Esophagus muscularis mucosa (tissue), 4 donors: ENCODE measurements around the gene KCNN2. TPM values are rescaled to one million over a fixed set of nuclear protein-coding genes. Genes with fewer than 3 reads are reported as not detected.
"Not testable (repeated sequence)": the region's sequence is repeated elsewhere in the genome, so short reads cannot be mapped to it uniquely, and the experiment has no call there.

Experiments used
- DNase-seq: peaks from one replicate; pipeline ENCODE4 v3.0.0-alpha.2; 2017; ENCODE audit errors: extremely low spot score
- H3K27ac ChIP-seq, 4 donors: fragments of 200-600 bp; sonication (generic); replicated peaks in 1 of 4; 1 replicate in 3 of 4; 2 replicates in 1 of 4; pipeline ENCODE4 v1.5.1; 2016 to 2019; ENCODE audit warnings: mild to moderate bottlenecking in 1 of 4
- H3K27me3 ChIP-seq, 4 donors: fragments of 200-600 bp; sonication (generic); one replicate each; pipeline versions ENCODE4 v1.5.1 to v1.6.0; 2016 to 2019
- H3K36me3 ChIP-seq, 4 donors: fragments of 200-600 bp; sonication (generic); one replicate each; pipeline ENCODE4 v1.5.1; 2016 to 2019
- H3K4me1 ChIP-seq, 4 donors: fragments of 200-600 bp; sonication (generic); one replicate each; pipeline ENCODE4 v1.5.1; 2016 to 2019
- H3K4me3 ChIP-seq, 4 donors: fragments of 200-600 bp; sonication (generic); 1 replicate in 2 of 4; 2 replicates in 2 of 4; pipeline ENCODE4 v1.5.1; 2016 to 2019; ENCODE audit warnings: mild to moderate bottlenecking in 4 of 4, moderate library complexity in 1 of 4
- H3K9me3 ChIP-seq, 4 donors: fragments of 200-600 bp; sonication (generic); 1 replicate in 3 of 4; 2 replicates in 1 of 4; pipeline ENCODE4 v1.5.1; 2016 to 2019
- CTCF ChIP-seq, 3 experiments: fragments of 200-600 bp in 2 of 3; fragments of 450-650 bp in 1 of 3; sonication (generic) in 2 of 3; IDR thresholded peaks; one replicate each; pipeline ENCODE4 v1.5.1; 2017 to 2019; ENCODE audit warnings: antibody characterized with exemption in 3 of 3, mild to moderate bottlenecking in 2 of 3, moderate library complexity in 1 of 3
- EP300 ChIP-seq: sonication (generic); formaldehyde crosslinking; IDR thresholded peaks from one replicate; pipeline ENCODE4 v1.6.1; 2017; ENCODE audit warnings: antibody characterized with exemption
- POLR2A ChIP-seq: fragments of 450-650 bp; IDR thresholded peaks from one replicate; pipeline ENCODE4 v1.6.1; 2017; ENCODE audit warnings: antibody characterized with exemption, moderate library complexity, mild to moderate bottlenecking, low read depth
- POLR2AphosphoS5 ChIP-seq, 2 donors: sonication (generic); formaldehyde crosslinking; IDR thresholded peaks; one replicate each; pipeline ENCODE4 v1.6.1; 2017; ENCODE audit warnings: antibody characterized with exemption in 2 of 2
- WGBS: methylation state at CpG from one replicate; pipeline ENCODE4 v1.1.5; 2018; 5-methylcytosine and 5-hydroxymethylcytosine counted together
- intact Hi-C: fragments of 100-400 bp; cut with DNase I; formaldehyde crosslinking; loops from one replicate; pipeline ENCODE4 v1.15.1; 2023
- total RNA-seq, 4 donors: library from RNA; depleted of rRNA; stranded (reverse); fragments of >200 nt; gene quantifications; one replicate each; pipeline versions ENCODE4 v1.1.0 to v1.2.1, GENCODE V29; 2016

The KCNN2 gene
- total RNA-seq, 4 donors from 2014 or later, result 6.5 to 10.2 (median 8.6) TPM

DNA sequence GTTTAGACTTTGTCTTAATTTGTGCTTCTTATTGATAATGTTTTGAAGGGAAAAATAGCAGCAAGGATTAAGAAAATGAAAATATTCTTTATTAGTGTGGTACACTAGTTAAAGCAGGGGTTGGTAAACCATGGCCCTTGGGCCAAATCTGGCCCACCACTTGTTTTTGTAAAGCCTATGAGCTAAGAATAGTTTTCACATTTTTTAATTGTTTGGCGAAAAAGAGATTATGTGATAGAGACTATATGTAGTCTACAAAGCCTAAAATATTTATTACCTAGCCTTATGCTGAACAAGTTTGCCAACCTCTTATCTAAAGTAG is 57.2 kb downstream of the KCNN2 start:
- Histone ChIP-seq H3K27me3 (no peaks in the 10 kb centered on the region), H3K36me3 (no peaks in the 10 kb centered on the region), H3K9me3 (no peaks in the 10 kb centered on the region), H3K4me3 (no peak overlapping the region), H3K4me1 (peaks cover 0 to 3% (median 0%) of the 10 kb centered on the region in 4 donors), H3K27ac (no peak overlapping the region)
- no peak for DNase-seq
- intact Hi-C loops, result no loop called here
- 96% methylated on average over 1 of the region's 1 CpG for WGBS
- no peak for TF ChIP-seq POLR2AphosphoS5 (IDR thresholded peaks at IDR 0.05)
- TF ChIP-seq POLR2A, result no peak
- TF ChIP-seq CTCF (IDR thresholded peaks at IDR 0.05), result no peak

DNA sequence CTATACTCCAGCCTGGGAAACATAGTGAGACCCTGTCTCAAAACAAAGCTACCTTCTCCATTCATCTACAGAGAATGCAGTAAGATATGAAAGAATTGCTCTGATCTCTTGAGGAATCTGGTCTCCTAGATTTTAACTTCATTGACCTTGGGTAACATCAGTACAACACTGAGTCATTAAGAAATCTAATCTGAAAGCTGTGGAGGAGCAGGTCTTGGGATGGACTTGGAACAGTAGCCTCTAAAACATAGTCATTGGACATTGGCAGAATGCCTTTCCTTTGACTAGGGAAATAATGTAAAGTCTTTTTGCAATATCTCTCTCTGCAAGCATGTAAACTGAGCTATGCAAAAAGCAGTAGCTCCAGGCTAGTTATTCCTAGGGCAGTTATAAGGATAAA is 58.1 kb downstream of the KCNN2 start:
- no peak for DNase-seq
- intact Hi-C loops, result no loop called here
- H3K27ac ChIP-seq, result no peak overlapping the region
- H3K9me3 ChIP-seq, result no peaks in the 10 kb centered on the region
- H3K4me1 ChIP-seq, result peaks cover 0 to 3% (median 0%) of the 10 kb centered on the region in 4 donors
- TF ChIP-seq EP300 (no peak), POLR2A (no peak), POLR2AphosphoS5 (IDR thresholded peaks at IDR 0.05) (no peak), CTCF (IDR thresholded peaks at IDR 0.05) (no peak)
- no peaks in the 10 kb centered on the region for H3K27me3 ChIP-seq
- H3K36me3 ChIP-seq, result no peaks in the 10 kb centered on the region
- H3K4me3 ChIP-seq, result no peak overlapping the region

- Histone ChIP-seq H3K4me3 (no peak overlapping the region), H3K27ac (no peak overlapping the region), H3K4me1 (no peaks in the 10 kb centered on the region), H3K27me3 (no peaks in the 10 kb centered on the region), H3K9me3 (no peaks in the 10 kb centered on the region), H3K36me3 (no peaks in the 10 kb centered on the region)
- intact Hi-C loops, result no loop called here
- DNase-seq, result no peak
- TF ChIP-seq POLR2AphosphoS5 (IDR thresholded peaks at IDR 0.05), result no peak
- TF ChIP-seq CTCF (IDR thresholded peaks at IDR 0.05), result no peak
- no peak for TF ChIP-seq EP300
- TF ChIP-seq POLR2A, result no peak
- 76% methylated on average over 1 of the region's 1 CpG for WGBS
Observed at GRCh38 chr5:114427204-114427603, 65.3 kb downstream of the KCNN2 start.

GRCh38 chr5:114430532-114430931 is 68.7 kb downstream of the KCNN2 start:
- no peak overlapping the region for H3K4me3 ChIP-seq
- no peaks in the 10 kb centered on the region for H3K27me3 ChIP-seq
- H3K27ac ChIP-seq, result no peak overlapping the region
- no peak for DNase-seq
- H3K4me1 ChIP-seq, result no peaks in the 10 kb centered on the region
- intact Hi-C loops, result no loop called here
- no peaks in the 10 kb centered on the region for H3K36me3 ChIP-seq
- TF ChIP-seq POLR2A, result no peak
- TF ChIP-seq EP300, result no peak
- no peak for TF ChIP-seq CTCF (IDR thresholded peaks at IDR 0.05)
- no peak for TF ChIP-seq POLR2AphosphoS5 (IDR thresholded peaks at IDR 0.05)
- no peaks in the 10 kb centered on the region for H3K9me3 ChIP-seq

DNA sequence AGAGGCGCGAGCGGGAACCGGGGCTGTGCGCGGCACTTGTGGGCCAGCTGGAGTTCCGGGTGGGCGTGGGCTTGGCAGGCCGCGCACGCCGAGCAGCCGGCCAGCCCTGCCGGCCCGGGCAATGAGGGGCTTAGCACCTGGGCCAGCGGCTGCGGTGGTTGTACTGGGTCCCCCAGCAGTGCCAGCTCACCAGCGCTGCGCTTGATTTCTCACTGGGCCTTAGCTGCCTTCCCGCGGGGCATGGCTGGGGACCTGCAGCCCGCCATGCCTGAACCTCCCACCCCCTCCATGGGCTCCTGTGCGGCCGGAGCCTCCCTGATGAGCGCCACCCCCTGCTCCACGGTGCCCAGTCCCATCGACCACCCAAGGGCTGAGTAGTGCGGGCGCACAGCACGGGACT is 70.8 kb downstream of the KCNN2 start:
- WGBS, result 100% methylated on average over 2 of the region's 30 CpGs
- H3K9me3 ChIP-seq, H3K27ac ChIP-seq, intact Hi-C loops, H3K4me3 ChIP-seq, H3K36me3 ChIP-seq, DNase-seq, H3K27me3 ChIP-seq, H3K4me1 ChIP-seq: not testable (repeated sequence)
